ENCODE results near the gene TNS3. TPM values are rescaled to one million over a fixed set of nuclear protein-coding genes. Genes with fewer than 3 reads are reported as not detected.
A peak's percentile ranks its signal among the peaks of the same experiment; 100 is the strongest.

TNS3 gene
- total RNA-seq, 1 donor from 2014 or later: 174 TPM

GRCh38 chr7:47331179-47331565 is 250.7 kb downstream of the TNS3 start:
- intact Hi-C loops (cut with DNase I): no loop called here
- TF ChIP-seq CTCF (IDR thresholded peaks at IDR 0.05): no peak
- Histone ChIP-seq H3K36me3 (peaks cover 26% of the 10 kb centered on the region), H3K9me3 (no peaks in the 10 kb centered on the region), H3K27me3 (ENCODE audit: low read depth) (no peaks in the 10 kb centered on the region), H3K4me3 (no peak overlapping the region), H3K27ac (peak overlapping the region; percentile 80), H3K4me1 (peaks cover 82% of the 10 kb centered on the region)
- ATAC-seq (peak; percentile 24 to 55), DNase-seq (no peak)

GRCh38 chr7:47330561-47331178 is 251.2 kb downstream of the TNS3 start:
- H3K4me1 ChIP-seq: peaks cover 79% of the 10 kb centered on the region

GRCh38 chr7:47330026-47330425 is 251.9 kb downstream of the TNS3 start:
- no peak for DNase-seq
- intact Hi-C loops (cut with DNase I): no loop called here
- Histone ChIP-seq H3K4me1 (peaks cover 73% of the 10 kb centered on the region), H3K27me3 (ENCODE audit: low read depth) (no peaks in the 10 kb centered on the region), H3K36me3 (peaks cover 17% of the 10 kb centered on the region), H3K27ac (peak overlapping the region; percentile 80), H3K4me3 (no peak overlapping the region), H3K9me3 (no peaks in the 10 kb centered on the region)
- TF ChIP-seq CTCF (IDR thresholded peaks at IDR 0.05): no peak
- ATAC-seq: no peak

More at GRCh38 chr7:47330561-47331178, 251.2 kb downstream of the TNS3 start:
- peak overlapping the region; percentile 80 for H3K27ac ChIP-seq
- H3K36me3 ChIP-seq: peaks cover 23% of the 10 kb centered on the region
- H3K4me3 ChIP-seq: no peak overlapping the region
- DNase-seq (no peak), ATAC-seq (no peak)
- no peaks in the 10 kb centered on the region for H3K27me3 ChIP-seq (ENCODE audit: low read depth)
- intact Hi-C loops (cut with DNase I): no loop called here
- no peak for TF ChIP-seq CTCF (IDR thresholded peaks at IDR 0.05)
- H3K9me3 ChIP-seq: no peaks in the 10 kb centered on the region

GRCh38 chr7:47329320-47329926 is 252.5 kb downstream of the TNS3 start:
- TF ChIP-seq CTCF (IDR thresholded peaks at IDR 0.05): no peak

GRCh38 chr7:47328392-47329319 is 253.3 kb downstream of the TNS3 start:
- no peak for TF ChIP-seq CTCF (IDR thresholded peaks at IDR 0.05)
- Histone ChIP-seq H3K4me1 (peaks cover 63% of the 10 kb centered on the region), H3K27ac (peak overlapping the region; percentile 80), H3K36me3 (peaks cover 11% of the 10 kb centered on the region), H3K9me3 (no peaks in the 10 kb centered on the region), H3K27me3 (ENCODE audit: low read depth) (no peaks in the 10 kb centered on the region), H3K4me3 (peak overlapping the region; percentile 42)
- ATAC-seq: no peak
- no peak for DNase-seq
- intact Hi-C loops (cut with DNase I): no loop called here

More at GRCh38 chr7:47329320-47329926, 252.5 kb downstream of the TNS3 start:
- ATAC-seq (peak in 1 of 2 donors; percentile 22), DNase-seq (no peak)
- H3K27me3 ChIP-seq (ENCODE audit: low read depth): no peaks in the 10 kb centered on the region
- intact Hi-C loops (cut with DNase I): no loop called here
- H3K4me3 ChIP-seq: no peak overlapping the region
- H3K27ac ChIP-seq: peak overlapping the region; percentile 80
- H3K4me1 ChIP-seq: peaks cover 70% of the 10 kb centered on the region
- H3K36me3 ChIP-seq: peaks cover 11% of the 10 kb centered on the region
- H3K9me3 ChIP-seq: no peaks in the 10 kb centered on the region
